ENCODE measurements around the gene GPX8.

GPX8 gene

DNA sequence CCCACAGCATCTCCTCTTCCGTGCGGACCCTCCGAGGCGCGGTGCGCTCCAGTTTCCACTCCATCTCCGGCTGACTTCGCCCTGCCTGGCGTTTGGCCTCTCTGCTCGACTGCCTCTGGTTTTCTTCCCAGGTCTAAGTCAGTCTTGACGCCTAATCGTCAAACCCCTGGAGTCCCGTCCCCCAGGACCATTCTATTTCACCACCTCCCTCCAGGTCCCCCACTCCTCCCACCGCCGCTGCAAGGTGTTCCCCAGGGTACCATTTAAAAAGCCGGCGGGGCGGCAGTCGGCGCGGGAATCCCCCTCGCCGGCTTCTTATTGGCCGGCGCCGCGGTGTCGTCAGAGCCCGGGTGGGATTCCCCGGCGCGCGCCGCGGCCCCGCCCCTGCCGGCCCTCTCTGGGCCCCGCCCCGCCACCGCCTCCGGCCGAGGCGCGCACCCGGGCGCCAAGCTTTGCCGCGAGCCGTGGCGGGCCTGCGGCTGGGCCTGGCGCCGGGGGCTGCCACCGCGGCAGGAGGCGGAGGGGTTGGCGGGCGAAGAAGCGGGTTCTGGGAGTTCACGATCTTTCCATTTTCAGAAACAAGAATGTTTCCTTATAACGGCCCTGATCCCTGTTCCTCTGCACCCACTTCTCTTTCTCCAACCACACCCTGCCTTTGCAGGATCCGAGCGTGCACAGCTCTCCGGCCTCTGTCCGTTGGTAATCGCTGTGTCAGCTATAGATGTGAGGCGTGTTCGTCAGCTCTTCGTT is 13.1 kb downstream of the GPX8 start, which contains the start of gene CDC20B:
Gene CDC20B (minus strand): TSS at position 241 of the 750 bp plus-strand sequence. CDS start 177 bp downstream, at position 64.
- DNase-seq = peak; percentile 89

GRCh38 chr5:55173687-55174230 is 13.8 kb downstream of the GPX8 start:
- no peak for DNase-seq

DNA sequence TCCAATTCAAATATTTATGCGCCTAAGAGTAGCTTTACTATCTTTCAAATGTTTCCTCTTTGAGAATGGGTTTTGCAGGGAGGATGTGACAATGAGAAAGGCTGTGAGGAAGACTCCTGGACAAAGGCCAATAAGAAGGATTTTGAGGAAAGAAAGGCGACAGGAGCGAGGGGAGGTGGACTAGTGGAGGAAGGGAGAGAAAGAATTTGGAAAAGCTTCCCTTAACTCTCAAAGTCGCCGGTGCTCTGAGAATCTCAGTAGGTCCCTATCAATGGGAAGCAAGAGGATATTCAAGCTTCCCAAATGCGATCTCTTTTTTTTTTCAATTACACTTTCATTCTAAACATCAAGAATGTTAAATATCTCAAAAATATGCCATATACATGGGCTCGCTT is 15.8 kb downstream of the GPX8 start:
- no peak for DNase-seq

DNA sequence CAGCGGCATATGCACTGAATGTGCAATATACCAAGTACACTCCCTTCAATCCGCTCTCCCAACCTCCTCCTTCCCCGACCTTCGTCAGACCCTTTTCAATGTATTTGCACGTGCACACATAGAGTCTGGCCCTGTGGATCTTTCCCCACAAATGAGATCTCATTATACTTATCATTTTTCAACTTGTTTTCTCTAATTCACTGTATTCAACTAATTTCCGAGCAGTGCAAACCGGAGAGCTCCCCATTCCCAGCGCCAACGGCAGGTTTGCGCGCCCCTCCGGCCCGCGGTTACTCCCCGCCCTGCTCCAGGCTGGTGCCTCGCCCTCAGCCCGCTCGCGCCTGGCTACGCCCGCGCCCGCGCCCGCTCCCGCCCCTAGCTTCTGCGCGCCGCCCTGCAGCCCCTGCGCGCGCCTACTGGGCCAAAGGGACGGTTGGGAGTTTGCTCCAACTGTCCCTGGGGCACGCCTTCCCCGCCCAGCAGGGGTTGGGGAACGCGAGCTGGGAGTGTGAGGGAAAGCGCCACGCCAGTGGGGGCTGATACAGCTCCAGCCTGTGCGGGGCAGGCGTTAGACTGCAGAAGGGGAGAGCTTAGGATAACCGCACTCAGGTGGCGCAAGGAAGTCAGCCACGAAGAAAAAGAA is 16.3 kb downstream of the GPX8 start:
- DNase-seq = peak; percentile 67

DNA sequence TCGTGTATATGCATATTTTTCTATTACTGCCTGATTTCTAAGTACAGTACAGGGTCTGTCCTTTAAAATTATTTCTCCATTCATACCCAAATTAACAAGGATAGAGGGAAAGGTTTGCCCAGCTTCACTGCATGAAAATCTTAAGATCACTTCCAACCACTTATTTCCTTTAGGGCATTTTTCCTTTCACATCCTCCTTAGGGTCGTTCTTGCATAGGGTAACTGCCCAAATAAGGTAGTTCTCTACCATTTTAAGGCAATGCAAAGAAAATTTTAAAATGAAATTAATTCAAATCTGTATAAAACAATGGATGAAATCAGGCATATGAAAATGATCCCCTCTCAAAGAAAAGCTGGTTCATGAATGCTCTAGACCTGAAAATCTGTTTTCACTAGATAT is 17.1 kb downstream of the GPX8 start:
- no peak for DNase-seq

DNA sequence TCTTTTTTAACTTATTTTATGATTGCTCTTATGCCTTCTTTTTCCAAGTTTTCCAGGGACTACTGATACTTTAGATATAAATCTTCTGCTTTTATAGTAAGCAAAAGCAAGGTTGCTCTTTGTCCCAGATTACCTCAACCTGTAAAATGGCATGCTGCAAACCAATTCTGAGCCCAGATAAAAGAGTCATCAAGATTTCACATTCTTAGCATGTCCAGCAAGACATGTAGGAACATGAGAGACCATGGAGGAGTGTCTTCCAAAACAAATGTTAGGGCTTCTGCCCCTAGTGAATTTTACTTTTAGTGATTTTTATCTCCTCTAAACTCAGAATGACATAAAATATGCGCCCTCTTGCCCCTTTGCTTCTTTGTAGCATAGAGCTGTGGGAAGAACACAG is 20.0 kb downstream of the GPX8 start:
- no peak for DNase-seq

GRCh38 chr5:55187370-55187769 is 27.4 kb downstream of the GPX8 start:
- no peak for DNase-seq

- DNase-seq = no peak
Observed at GRCh38 chr5:55188656-55189540, 28.9 kb downstream of the GPX8 start.

GRCh38 chr5:55191165-55191564 is 31.2 kb downstream of the GPX8 start:
- DNase-seq = no peak

GRCh38 chr5:55205001-55205400 is 45.0 kb downstream of the GPX8 start:
- no peak for DNase-seq

- DNase-seq = no peak
Observed at GRCh38 chr5:55211184-55211874, 51.4 kb downstream of the GPX8 start.

Measured in activated CD8-positive, alpha-beta memory T cell treated with anti-CD3 and anti-CD28 coated beads, Interleukin-2, amount 50 U/mL, for 48 hours (primary cell).